Measurements from ENCODE around the gene BST2.

- no peak for TF ChIP-seq MXI1 (IDR thresholded peaks at IDR 0.05; ENCODE audit: low read depth, low read length)
- TF ChIP-seq TCF12 (IDR thresholded peaks at IDR 0.05), result no peak
- TF ChIP-seq SIN3A (IDR thresholded peaks at IDR 0.05; ENCODE audit: borderline replicate concordance, low read depth, low read length), result no peak
- TF ChIP-seq GABPA (IDR thresholded peaks at IDR 0.05; ENCODE audit: low read depth), result no peak
- TF ChIP-seq, protein P1, sequence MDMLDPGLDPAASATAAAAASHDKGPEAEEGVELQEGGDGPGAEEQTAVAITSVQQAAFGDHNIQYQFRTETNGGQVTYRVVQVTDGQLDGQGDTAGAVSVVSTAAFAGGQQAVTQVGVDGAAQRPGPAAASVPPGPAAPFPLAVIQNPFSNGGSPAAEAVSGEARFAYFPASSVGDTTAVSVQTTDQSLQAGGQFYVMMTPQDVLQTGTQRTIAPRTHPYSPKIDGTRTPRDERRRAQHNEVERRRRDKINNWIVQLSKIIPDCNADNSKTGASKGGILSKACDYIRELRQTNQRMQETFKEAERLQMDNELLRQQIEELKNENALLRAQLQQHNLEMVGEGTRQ (IDR thresholded peaks at IDR 0.05; ENCODE audit: borderline replicate concordance, low read depth, low read length), result no peak
- TF ChIP-seq, protein P2, sequence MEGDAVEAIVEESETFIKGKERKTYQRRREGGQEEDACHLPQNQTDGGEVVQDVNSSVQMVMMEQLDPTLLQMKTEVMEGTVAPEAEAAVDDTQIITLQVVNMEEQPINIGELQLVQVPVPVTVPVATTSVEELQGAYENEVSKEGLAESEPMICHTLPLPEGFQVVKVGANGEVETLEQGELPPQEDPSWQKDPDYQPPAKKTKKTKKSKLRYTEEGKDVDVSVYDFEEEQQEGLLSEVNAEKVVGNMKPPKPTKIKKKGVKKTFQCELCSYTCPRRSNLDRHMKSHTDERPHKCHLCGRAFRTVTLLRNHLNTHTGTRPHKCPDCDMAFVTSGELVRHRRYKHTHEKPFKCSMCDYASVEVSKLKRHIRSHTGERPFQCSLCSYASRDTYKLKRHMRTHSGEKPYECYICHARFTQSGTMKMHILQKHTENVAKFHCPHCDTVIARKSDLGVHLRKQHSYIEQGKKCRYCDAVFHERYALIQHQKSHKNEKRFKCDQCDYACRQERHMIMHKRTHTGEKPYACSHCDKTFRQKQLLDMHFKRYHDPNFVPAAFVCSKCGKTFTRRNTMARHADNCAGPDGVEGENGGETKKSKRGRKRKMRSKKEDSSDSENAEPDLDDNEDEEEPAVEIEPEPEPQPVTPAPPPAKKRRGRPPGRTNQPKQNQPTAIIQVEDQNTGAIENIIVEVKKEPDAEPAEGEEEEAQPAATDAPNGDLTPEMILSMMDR (IDR thresholded peaks at IDR 0.05), result peak; percentile 45
- TF ChIP-seq REST (IDR thresholded peaks at IDR 0.05; ENCODE audit: low read depth, low read length), result no peak
- TF ChIP-seq FOXM1 (IDR thresholded peaks at IDR 0.05; ENCODE audit: low read depth), result no peak
- TF ChIP-seq MEF2A (IDR thresholded peaks at IDR 0.05; ENCODE audit: borderline replicate concordance, low read depth), result no peak
- TF ChIP-seq POLR2AphosphoS5 (IDR thresholded peaks at IDR 0.05; ENCODE audit: low read depth, low read length), result no peak
- no peak for TF ChIP-seq MAX (IDR thresholded peaks at IDR 0.05; ENCODE audit: low read depth)
- TF ChIP-seq RFX5 (IDR thresholded peaks at IDR 0.05; ENCODE audit: low read length), result no peak
- TF ChIP-seq CHD2 (IDR thresholded peaks at IDR 0.05; ENCODE audit: low read length, partially characterized antibody), result no peak
Measured at GRCh38 chr19:17424743-17425365, 19.4 kb upstream of the BST2 start.
